Upper lobe of left lung (tissue), 6 donors: Measurements from ENCODE around the gene AGBL4. TPM values are rescaled to one million over a fixed set of nuclear protein-coding genes. Genes with fewer than 3 reads are reported as not detected.

ENCODE experiments used
- ATAC-seq, 2 donors: fragments of 200-7000 bp; cut with Tn5 transposase; one replicate each; pipeline ENCODE4 v1.9.1; 2022; ENCODE audit warnings: mild to moderate bottlenecking in 2 of 2, moderate library complexity in 2 of 2; ENCODE audit not compliant: low FRiP score in 2 of 2
- DNase-seq, 2 donors: peaks; one replicate each; pipeline ENCODE4 v3.0.0-alpha.2; 2019 to 2020
- H3K27ac ChIP-seq, 4 donors: fragments of 200-600 bp; sonication (generic); one replicate each; pipeline ENCODE4 v1.5.1; 2016 to 2019
- H3K27me3 ChIP-seq, 4 donors: fragments of 200-600 bp; sonication (generic); one replicate each; pipeline ENCODE4 v1.5.1; 2017 to 2019
- H3K36me3 ChIP-seq, 4 donors: fragments of 200-600 bp; sonication (generic); one replicate each; pipeline ENCODE4 v1.5.1; 2016 to 2019
- H3K4me1 ChIP-seq, 4 donors: fragments of 200-600 bp; sonication (generic); one replicate each; pipeline ENCODE4 v1.5.1; 2018 to 2019
- H3K4me3 ChIP-seq, 4 donors: fragments of 200-600 bp; sonication (generic); one replicate each; pipeline ENCODE4 v1.5.1; 2017 to 2019; ENCODE audit warnings: mild to moderate bottlenecking in 2 of 4, moderate library complexity in 1 of 4
- H3K9me3 ChIP-seq, 4 donors: fragments of 200-600 bp; sonication (generic); one replicate each; pipeline ENCODE4 v1.5.1; 2018 to 2019
- CTCF ChIP-seq, 6 experiments: fragments of 450-650 bp in 4 of 6; fragments of 200-600 bp in 2 of 6; sonication (generic) in 2 of 6; IDR thresholded peaks; one replicate each; pipeline ENCODE4 v1.5.1; 2016 to 2019; ENCODE audit warnings: antibody characterized with exemption in 6 of 6
- EP300 ChIP-seq, 4 donors: sonication (generic); formaldehyde crosslinking; IDR thresholded peaks; one replicate each; pipeline ENCODE4 v1.5.1; 2017; ENCODE audit warnings: antibody characterized with exemption in 4 of 4, control low read depth in 2 of 4
- POLR2A ChIP-seq, 4 donors: fragments of 450-650 bp; IDR thresholded peaks; one replicate each; pipeline ENCODE4 v1.5.1; 2016 to 2017; ENCODE audit warnings: antibody characterized with exemption in 4 of 4, mild to moderate bottlenecking in 2 of 4
- POLR2AphosphoS5 ChIP-seq, 2 donors: sonication (generic); formaldehyde crosslinking; IDR thresholded peaks; one replicate each; pipeline ENCODE4 v1.5.1; 2017; ENCODE audit warnings: antibody characterized with exemption in 2 of 2
- WGBS, 2 donors: methylation state at CpG; one replicate each; pipeline ENCODE4 v1.1.5; 2017 to 2018; 5-methylcytosine and 5-hydroxymethylcytosine counted together
- total RNA-seq, 6 donors: library from RNA; depleted of rRNA in 4 of 6; stranded (reverse); fragments of >200 nt in 4 of 6; gene quantifications; one replicate each; pipeline versions ENCODE4 v1.1.0 to v1.2.1, GENCODE V29; 2016 to 2021
- donor health status: DM: no; HTN: no; CAD: no; lungs with moderate emphysema.
- donor health status: DM: no; HTN: yes; CAD: no; lungs with severe emphysema.

The AGBL4 gene
- total RNA-seq, 6 donors from 2014 or later = 0.57 to 10.5 (median 1.5) TPM

GRCh38 chr1:49340576-49340975 is 683.2 kb downstream of the AGBL4 start:
- Histone ChIP-seq H3K27ac (no peak overlapping the region), H3K9me3 (peaks cover 0 to 4% (median under 1%) of the 10 kb centered on the region in 4 donors), H3K4me1 (no peaks in the 10 kb centered on the region), H3K36me3 (no peaks in the 10 kb centered on the region), H3K4me3 (no peak overlapping the region), H3K27me3 (no peaks in the 10 kb centered on the region)
- TF ChIP-seq CTCF (IDR thresholded peaks at IDR 0.05) = no peak
- no peak for TF ChIP-seq POLR2AphosphoS5 (IDR thresholded peaks at IDR 0.05)
- TF ChIP-seq POLR2A (IDR thresholded peaks at IDR 0.05) = no peak
- no peak for TF ChIP-seq EP300 (IDR thresholded peaks at IDR 0.05)
- DNase-seq = no peak
- ATAC-seq = no peak
- 62 to 74% methylated on average over 2 of the region's 2 CpGs for WGBS, 2 donors

GRCh38 chr1:49339043-49339442 is 684.7 kb downstream of the AGBL4 start:
- no peak for TF ChIP-seq CTCF (IDR thresholded peaks at IDR 0.05)
- TF ChIP-seq POLR2AphosphoS5 (IDR thresholded peaks at IDR 0.05) = no peak
- TF ChIP-seq EP300 (IDR thresholded peaks at IDR 0.05) = no peak
- no peak for TF ChIP-seq POLR2A (IDR thresholded peaks at IDR 0.05)
- H3K27ac ChIP-seq = no peak overlapping the region
- 69 to 75% methylated on average over 4 of the region's 4 CpGs for WGBS, 2 donors
- H3K4me3 ChIP-seq = no peak overlapping the region
- ATAC-seq = no peak
- H3K36me3 ChIP-seq = no peaks in the 10 kb centered on the region
- H3K4me1 ChIP-seq = no peaks in the 10 kb centered on the region
- H3K27me3 ChIP-seq = no peaks in the 10 kb centered on the region
- DNase-seq = no peak
- no peaks in the 10 kb centered on the region for H3K9me3 ChIP-seq

DNA sequence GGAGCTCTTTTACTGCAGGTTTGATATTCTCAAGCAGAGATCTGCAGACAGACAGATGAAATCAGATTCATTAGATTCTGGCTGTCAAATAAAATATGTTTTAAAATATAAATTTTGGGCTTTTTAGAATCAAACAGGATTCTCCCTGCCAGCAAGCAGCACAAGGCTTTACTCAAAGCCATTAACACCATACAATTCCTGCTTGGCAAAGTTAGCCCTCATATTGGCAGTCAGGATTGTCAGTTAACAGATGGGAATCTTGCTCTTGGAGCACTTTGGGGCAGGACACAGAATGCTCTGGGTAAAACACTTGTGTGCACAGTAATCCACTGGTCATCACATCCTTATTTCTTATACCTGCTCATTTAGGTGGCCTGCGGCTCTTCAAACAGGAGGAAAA is 686.5 kb downstream of the AGBL4 start:
- Histone ChIP-seq H3K36me3 (no peaks in the 10 kb centered on the region), H3K9me3 (no peaks in the 10 kb centered on the region), H3K4me1 (no peaks in the 10 kb centered on the region), H3K27ac (no peak overlapping the region), H3K27me3 (no peaks in the 10 kb centered on the region), H3K4me3 (no peak overlapping the region)
- no peak for TF ChIP-seq POLR2AphosphoS5 (IDR thresholded peaks at IDR 0.05)
- no peak for TF ChIP-seq CTCF (IDR thresholded peaks at IDR 0.05)
- no peak for TF ChIP-seq EP300 (IDR thresholded peaks at IDR 0.05)
- TF ChIP-seq POLR2A (IDR thresholded peaks at IDR 0.05) = no peak
- WGBS, 2 donors = 90 to 100% methylated on average over 1 of the region's 1 CpG
- ATAC-seq = no peak
- no peak for DNase-seq

DNA sequence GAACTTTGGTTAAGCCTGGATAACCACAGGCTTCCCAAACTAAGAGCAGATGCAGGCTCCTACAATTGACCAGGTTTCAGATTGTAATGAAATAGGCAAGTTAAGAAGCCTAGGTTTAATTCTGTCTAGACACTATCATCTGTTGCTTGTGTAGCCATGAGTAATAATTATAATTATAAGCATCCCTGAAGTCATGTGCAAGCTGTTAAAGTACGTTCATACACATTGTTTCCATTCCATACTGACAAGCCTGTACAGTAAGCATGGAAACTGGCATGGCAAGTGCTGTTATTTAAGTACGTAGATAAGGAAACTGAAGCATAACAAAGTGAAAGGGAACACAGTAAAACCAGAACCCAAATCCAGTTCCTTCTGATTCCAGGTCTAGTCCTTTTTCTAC is 689.8 kb downstream of the AGBL4 start:
- no peak for ATAC-seq
- Histone ChIP-seq H3K27me3 (no peaks in the 10 kb centered on the region), H3K27ac (no peak overlapping the region), H3K9me3 (no peaks in the 10 kb centered on the region), H3K36me3 (no peaks in the 10 kb centered on the region), H3K4me3 (no peak overlapping the region), H3K4me1 (no peaks in the 10 kb centered on the region)
- TF ChIP-seq EP300 (IDR thresholded peaks at IDR 0.05) (no peak), CTCF (IDR thresholded peaks at IDR 0.05) (no peak), POLR2AphosphoS5 (IDR thresholded peaks at IDR 0.05) (no peak), POLR2A (IDR thresholded peaks at IDR 0.05) (no peak)
- no peak for DNase-seq
- 52 to 55% methylated on average over 2 of the region's 2 CpGs for WGBS, 2 donors

DNA sequence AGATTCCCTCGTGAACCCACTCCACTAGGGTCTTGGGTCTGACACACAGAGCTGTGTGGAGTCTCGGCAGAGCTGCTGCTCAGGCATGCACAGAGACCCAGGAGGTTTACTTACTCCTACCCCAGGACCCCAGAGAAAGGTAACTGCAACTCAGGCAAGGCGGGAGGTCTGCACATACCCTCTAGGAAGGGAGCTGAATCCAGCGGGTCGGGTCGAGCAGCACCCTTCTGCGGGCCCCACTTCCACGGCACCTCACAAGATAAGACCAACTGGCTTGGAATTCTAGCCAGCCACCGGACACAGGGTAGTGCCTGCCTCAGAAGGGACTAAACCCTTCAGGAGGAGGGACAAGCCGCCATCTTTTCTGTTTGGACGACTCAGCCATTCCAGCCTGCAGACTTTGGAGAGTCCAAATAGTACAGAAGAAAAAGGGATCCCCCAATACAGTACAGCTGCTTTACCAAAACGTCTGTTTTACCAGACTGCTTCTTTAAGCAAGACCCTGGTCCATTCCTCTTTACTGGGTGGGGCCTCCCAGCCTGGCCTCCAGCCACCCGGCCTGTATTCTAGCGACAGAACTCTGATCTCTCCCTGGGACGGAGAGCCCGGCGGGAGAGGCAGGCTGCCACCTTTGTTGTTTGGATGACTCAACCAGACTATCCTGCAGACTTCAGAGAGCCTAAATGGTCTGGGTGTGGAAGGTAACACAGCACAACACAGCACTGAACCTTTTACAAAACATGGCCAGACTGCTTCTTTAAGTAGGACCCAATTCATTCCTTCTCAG is 692.5 kb downstream of the AGBL4 start:
- Histone ChIP-seq H3K4me3 (no peak overlapping the region), H3K27me3 (no peaks in the 10 kb centered on the region), H3K27ac (no peak overlapping the region), H3K4me1 (no peaks in the 10 kb centered on the region), H3K36me3 (no peaks in the 10 kb centered on the region), H3K9me3 (no peaks in the 10 kb centered on the region)
- peak; percentile 17 to 19 for ATAC-seq
- 88 to 93% methylated on average over 10 to 17 of the region's 17 CpGs for WGBS, 2 donors
- TF ChIP-seq POLR2A (IDR thresholded peaks at IDR 0.05) (no peak), EP300 (IDR thresholded peaks at IDR 0.05) (no peak), POLR2AphosphoS5 (IDR thresholded peaks at IDR 0.05) (no peak), CTCF (IDR thresholded peaks at IDR 0.05) (no peak)
- DNase-seq = peak in 1 of 2 donors; percentile 20
